Panc1 (cell line): ENCODE results near the gene PRF1.

ENCODE experiments used
- CTCF ChIP-seq: fragments of 450-650 bp; IDR thresholded peaks from 2 replicates; pipeline ENCODE4 v1.5.1; 2017; ENCODE audit warnings: mild to moderate bottlenecking
- POLR2AphosphoS5 ChIP-seq: IDR thresholded peaks from 2 replicates; pipeline ENCODE4 v1.6.1; 2012; ENCODE audit warnings: mild to moderate bottlenecking, low read depth, low read length, moderate library complexity
- SIN3A ChIP-seq: IDR thresholded peaks from 2 replicates; pipeline ENCODE4 v1.6.1; 2012; ENCODE audit warnings: low read depth, mild to moderate bottlenecking, low read length, moderate library complexity, borderline replicate concordance; ENCODE audit not compliant: insufficient read depth
- TCF7L2 ChIP-seq: IDR thresholded peaks from 2 replicates; pipeline ENCODE4 v1.6.1; 2011; ENCODE audit warnings: mild to moderate bottlenecking, low read depth, low read length, inconsistent platforms
- TF ChIP-seq, protein P1 (sequence below), 2 experiments: IDR thresholded peaks; 2 replicates each; pipeline ENCODE4 v1.6.1; 2011 to 2012; ENCODE audit warnings: low read depth in 2 of 2, control low read depth in 1 of 2, low read length in 1 of 2, mild to moderate bottlenecking in 1 of 2, moderate library complexity in 1 of 2; ENCODE audit not compliant: insufficient read depth in 1 of 2

- TF ChIP-seq POLR2AphosphoS5: no peak
- TF ChIP-seq CTCF: no peak
- TF ChIP-seq TCF7L2: no peak
- TF ChIP-seq, protein P1, sequence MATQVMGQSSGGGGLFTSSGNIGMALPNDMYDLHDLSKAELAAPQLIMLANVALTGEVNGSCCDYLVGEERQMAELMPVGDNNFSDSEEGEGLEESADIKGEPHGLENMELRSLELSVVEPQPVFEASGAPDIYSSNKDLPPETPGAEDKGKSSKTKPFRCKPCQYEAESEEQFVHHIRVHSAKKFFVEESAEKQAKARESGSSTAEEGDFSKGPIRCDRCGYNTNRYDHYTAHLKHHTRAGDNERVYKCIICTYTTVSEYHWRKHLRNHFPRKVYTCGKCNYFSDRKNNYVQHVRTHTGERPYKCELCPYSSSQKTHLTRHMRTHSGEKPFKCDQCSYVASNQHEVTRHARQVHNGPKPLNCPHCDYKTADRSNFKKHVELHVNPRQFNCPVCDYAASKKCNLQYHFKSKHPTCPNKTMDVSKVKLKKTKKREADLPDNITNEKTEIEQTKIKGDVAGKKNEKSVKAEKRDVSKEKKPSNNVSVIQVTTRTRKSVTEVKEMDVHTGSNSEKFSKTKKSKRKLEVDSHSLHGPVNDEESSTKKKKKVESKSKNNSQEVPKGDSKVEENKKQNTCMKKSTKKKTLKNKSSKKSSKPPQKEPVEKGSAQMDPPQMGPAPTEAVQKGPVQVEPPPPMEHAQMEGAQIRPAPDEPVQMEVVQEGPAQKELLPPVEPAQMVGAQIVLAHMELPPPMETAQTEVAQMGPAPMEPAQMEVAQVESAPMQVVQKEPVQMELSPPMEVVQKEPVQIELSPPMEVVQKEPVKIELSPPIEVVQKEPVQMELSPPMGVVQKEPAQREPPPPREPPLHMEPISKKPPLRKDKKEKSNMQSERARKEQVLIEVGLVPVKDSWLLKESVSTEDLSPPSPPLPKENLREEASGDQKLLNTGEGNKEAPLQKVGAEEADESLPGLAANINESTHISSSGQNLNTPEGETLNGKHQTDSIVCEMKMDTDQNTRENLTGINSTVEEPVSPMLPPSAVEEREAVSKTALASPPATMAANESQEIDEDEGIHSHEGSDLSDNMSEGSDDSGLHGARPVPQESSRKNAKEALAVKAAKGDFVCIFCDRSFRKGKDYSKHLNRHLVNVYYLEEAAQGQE (IDR thresholded peaks at IDR 0.05; ENCODE audit: insufficient read depth in 1 of 2, low read depth in 2 of 2, low read length in 1 of 2): no peak
- TF ChIP-seq SIN3A: no peak
These were observed 45.9 kb upstream of the PRF1 start for GRCh38 chr10:70648427-70648826.
